GM12891 (cell line): ENCODE measurements around the gene GYPE.
"Not testable (repeated sequence)": the region's sequence is repeated elsewhere in the genome, so short reads cannot be mapped to it uniquely, and the experiment has no call there.

ENCODE experiments used
- PAX5 ChIP-seq: IDR thresholded peaks from 2 replicates; pipeline ENCODE4 v1.6.1; 2011; ENCODE audit warnings: low read length, moderate library complexity, mild to moderate bottlenecking; ENCODE audit not compliant: insufficient read depth, severe bottlenecking
- POLR2A ChIP-seq: IDR thresholded peaks from 2 replicates; pipeline ENCODE4 v1.6.1; 2011; ENCODE audit warnings: low read depth, low read length, control low read depth
- POLR2AphosphoS5 ChIP-seq: IDR thresholded peaks from 2 replicates; pipeline ENCODE4 v1.6.1; 2011; ENCODE audit warnings: low read depth, low read length, control low read depth
- POU2F2 ChIP-seq: IDR thresholded peaks from 2 replicates; pipeline ENCODE4 v1.6.1; 2011; ENCODE audit warnings: low read depth, mild to moderate bottlenecking, control low read depth, low read length, moderate library complexity
- SPI1 ChIP-seq: IDR thresholded peaks from 2 replicates; pipeline ENCODE4 v1.6.1; 2011; ENCODE audit warnings: low read depth, low read length, control low read depth
- TAF1 ChIP-seq: IDR thresholded peaks from 2 replicates; pipeline ENCODE4 v1.6.1; 2011; ENCODE audit warnings: low read depth, low read length, control low read depth

DNA sequence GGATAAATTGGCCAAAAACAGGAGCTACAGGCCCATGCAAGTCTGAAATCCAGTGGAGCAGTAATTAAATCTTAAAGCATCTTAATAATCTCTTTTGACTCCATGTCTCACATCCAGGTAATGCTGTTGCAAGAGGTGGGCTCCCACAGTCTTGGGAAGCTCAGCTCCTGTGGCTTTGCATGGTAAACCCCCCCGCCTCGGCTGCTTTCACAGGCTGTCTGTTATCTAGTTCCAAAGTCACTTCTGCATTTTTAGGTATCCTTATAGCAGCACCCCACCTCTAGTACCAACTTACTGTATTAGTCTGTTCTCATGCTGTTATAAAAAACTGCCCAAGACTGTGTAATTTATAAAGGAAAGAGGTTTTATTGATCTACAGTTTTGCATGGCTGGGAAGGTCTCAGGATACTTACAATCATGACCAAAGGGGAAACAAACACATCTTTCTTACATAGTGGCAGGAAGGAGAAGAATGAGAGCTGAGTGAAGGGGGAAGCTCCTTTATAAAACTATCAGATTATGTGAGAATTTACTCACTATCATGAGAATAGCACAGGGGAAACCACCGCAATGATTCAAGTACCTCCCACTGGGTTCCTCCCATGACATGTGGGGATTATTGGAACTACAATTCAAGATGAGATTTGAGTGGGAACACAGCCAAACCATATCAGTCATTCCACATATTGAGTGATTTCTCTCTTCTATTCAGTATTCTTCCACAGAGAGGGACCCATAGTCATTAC, 34.7 kb downstream of the GYPE start:
- 0 out of 2 replicates have a peak, but pooled peaks have one; percentile 13 for TF ChIP-seq SPI1
- not testable (repeated sequence) for TF ChIP-seq POU2F2, POLR2A, TAF1, POLR2AphosphoS5, PAX5
